A549 (cell line): ENCODE data around the gene GAGE12C.
"Not testable (repeated sequence)": the region's sequence is repeated elsewhere in the genome, so short reads cannot be mapped to it uniquely, and the experiment has no call there.

Experiments used
- FOSL2 ChIP-seq, 2 experiments: fragments of 450-650 bp in 1 of 2; fragments of >200 bp in 1 of 2; sonication (Bioruptor Twin) in 1 of 2; formaldehyde crosslinking; IDR thresholded peaks; 2 replicates each; pipeline versions ENCODE4 v1.5.0 to v1.6.1; 2016 to 2020; ENCODE audit warnings: mild to moderate bottlenecking in 1 of 2, moderate library complexity in 1 of 2
- MYC ChIP-seq: IDR thresholded peaks from 2 replicates; pipeline ENCODE4 v1.6.1; 2012; ENCODE audit warnings: mild to moderate bottlenecking, inconsistent platforms, low read length, improper control_type of control experiment, borderline replicate concordance
- NFE2L2 ChIP-seq: fragments of 150-350 bp; conservative IDR thresholded peaks from 2 replicates; pipeline ENCODE4 v1.6.1; 2014; ENCODE audit warnings: low read length
- POLR2A ChIP-seq: IDR thresholded peaks from 2 replicates; pipeline ENCODE4 v1.6.1; 2012; ENCODE audit warnings: mild to moderate bottlenecking, low read length
- RFX5 ChIP-seq: fragments of 450-650 bp; IDR thresholded peaks from 2 replicates; pipeline ENCODE4 v1.7.1; 2014; ENCODE audit warnings: antibody characterized with exemption, mild to moderate bottlenecking, moderate library complexity
- TF ChIP-seq, protein P1 (sequence below): fragments of >200 bp; sonication (Bioruptor Twin); formaldehyde crosslinking; IDR thresholded peaks from 3 replicates; pipeline ENCODE4 v1.5.1; 2016
- TF ChIP-seq, protein P2 (sequence below): fragments of 200-600 bp; sonication (generic); IDR thresholded peaks from 2 replicates; pipeline ENCODE4 v1.6.1; 2016; ENCODE audit warnings: antibody characterized with exemption, mild to moderate bottlenecking, moderate library complexity

DNA sequence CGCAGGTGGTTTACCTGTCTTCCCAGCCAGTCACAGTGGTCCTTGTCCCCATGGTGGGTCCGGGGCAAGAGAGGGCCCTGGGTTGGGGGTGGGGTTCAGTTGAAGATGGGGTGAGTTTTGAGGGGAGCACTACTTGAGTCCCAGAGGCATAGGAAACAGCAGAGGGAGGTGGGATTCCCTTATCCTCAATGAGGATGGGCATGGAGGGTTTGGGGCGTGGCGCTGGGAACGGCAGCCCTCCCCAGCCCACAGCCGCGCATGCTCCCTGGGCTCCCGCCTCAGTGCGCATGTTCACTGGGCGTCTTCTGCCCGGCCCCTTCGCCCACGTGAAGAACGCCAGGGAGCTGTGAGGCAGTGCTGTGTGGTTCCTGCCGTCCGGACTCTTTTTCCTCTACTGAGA, 47.7 kb downstream of the GAGE12C start, which contains the start of gene GAGE12H:
- TF ChIP-seq, protein P1, sequence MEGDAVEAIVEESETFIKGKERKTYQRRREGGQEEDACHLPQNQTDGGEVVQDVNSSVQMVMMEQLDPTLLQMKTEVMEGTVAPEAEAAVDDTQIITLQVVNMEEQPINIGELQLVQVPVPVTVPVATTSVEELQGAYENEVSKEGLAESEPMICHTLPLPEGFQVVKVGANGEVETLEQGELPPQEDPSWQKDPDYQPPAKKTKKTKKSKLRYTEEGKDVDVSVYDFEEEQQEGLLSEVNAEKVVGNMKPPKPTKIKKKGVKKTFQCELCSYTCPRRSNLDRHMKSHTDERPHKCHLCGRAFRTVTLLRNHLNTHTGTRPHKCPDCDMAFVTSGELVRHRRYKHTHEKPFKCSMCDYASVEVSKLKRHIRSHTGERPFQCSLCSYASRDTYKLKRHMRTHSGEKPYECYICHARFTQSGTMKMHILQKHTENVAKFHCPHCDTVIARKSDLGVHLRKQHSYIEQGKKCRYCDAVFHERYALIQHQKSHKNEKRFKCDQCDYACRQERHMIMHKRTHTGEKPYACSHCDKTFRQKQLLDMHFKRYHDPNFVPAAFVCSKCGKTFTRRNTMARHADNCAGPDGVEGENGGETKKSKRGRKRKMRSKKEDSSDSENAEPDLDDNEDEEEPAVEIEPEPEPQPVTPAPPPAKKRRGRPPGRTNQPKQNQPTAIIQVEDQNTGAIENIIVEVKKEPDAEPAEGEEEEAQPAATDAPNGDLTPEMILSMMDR = not testable (repeated sequence)
- TF ChIP-seq POLR2A; MYC; FOSL2 (IDR thresholded peaks at IDR 0.05); FOSL2 (CRISPR knock-in tag; IDR thresholded peaks at IDR 0.05); RFX5; NFE2L2: not testable (repeated sequence)
- TF ChIP-seq, protein P2, sequence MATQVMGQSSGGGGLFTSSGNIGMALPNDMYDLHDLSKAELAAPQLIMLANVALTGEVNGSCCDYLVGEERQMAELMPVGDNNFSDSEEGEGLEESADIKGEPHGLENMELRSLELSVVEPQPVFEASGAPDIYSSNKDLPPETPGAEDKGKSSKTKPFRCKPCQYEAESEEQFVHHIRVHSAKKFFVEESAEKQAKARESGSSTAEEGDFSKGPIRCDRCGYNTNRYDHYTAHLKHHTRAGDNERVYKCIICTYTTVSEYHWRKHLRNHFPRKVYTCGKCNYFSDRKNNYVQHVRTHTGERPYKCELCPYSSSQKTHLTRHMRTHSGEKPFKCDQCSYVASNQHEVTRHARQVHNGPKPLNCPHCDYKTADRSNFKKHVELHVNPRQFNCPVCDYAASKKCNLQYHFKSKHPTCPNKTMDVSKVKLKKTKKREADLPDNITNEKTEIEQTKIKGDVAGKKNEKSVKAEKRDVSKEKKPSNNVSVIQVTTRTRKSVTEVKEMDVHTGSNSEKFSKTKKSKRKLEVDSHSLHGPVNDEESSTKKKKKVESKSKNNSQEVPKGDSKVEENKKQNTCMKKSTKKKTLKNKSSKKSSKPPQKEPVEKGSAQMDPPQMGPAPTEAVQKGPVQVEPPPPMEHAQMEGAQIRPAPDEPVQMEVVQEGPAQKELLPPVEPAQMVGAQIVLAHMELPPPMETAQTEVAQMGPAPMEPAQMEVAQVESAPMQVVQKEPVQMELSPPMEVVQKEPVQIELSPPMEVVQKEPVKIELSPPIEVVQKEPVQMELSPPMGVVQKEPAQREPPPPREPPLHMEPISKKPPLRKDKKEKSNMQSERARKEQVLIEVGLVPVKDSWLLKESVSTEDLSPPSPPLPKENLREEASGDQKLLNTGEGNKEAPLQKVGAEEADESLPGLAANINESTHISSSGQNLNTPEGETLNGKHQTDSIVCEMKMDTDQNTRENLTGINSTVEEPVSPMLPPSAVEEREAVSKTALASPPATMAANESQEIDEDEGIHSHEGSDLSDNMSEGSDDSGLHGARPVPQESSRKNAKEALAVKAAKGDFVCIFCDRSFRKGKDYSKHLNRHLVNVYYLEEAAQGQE = not testable (repeated sequence)
